ENCODE measurements around the gene TMEM132D. TPM values are rescaled to one million over a fixed set of nuclear protein-coding genes. Genes with fewer than 3 reads are reported as not detected.

Gene TMEM132D
- total and polyA plus RNA-seq, 2 donors (not counting 3 experiments of a cell fraction or from before 2014, with no cell fraction given), result not detected

DNA sequence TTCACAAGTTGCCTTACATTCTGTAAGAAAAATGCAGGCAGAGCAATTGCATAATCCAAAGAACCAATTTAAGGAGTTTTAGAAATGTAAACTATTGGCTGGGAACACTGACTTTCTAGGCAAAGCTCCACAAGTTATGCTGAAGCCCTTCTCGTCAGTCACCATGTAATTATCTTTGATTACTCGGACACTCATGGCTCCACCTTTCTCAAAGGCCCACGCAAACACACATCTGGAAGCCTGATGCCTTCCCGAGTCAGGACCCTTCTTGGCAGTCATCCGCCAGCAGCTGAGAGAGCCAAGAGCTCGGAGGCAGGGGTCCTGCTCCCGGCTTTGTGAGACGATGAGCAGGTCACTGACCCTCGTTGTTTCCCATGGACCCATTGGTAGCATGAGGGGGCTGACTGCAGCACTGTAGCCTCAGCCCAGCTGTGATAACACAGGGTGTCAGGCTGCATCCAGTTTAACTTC lies 202.2 kb downstream of the TMEM132D start:
- H3K4me1 ChIP-seq (ENCODE audit: control insufficient read depth, extremely low read depth, insufficient read depth, low read length), result no peaks in the 10 kb centered on the region
- H2AFZ ChIP-seq (ENCODE audit: low read depth, low read length), result no peak overlapping the region
- DNase-seq (ENCODE audit: low read depth, low spot score), result no peak
- no TSS peak for BruUV-seq (replicated peaks)
- no peak for TF ChIP-seq EZH2 (IDR thresholded peaks at IDR 0.05; ENCODE audit: borderline replicate concordance, low read depth, low read length, severe bottlenecking)
- TF ChIP-seq JUN (IDR thresholded peaks at IDR 0.05; ENCODE audit: borderline replicate concordance, insufficient read depth, insufficient read length, low read depth), result no peak
- intact Hi-C loops (cut with micrococcal nuclease), result no loop called here
- no peak overlapping the region for H3K4me2 ChIP-seq (ENCODE audit: insufficient read depth, low read length)
- dilution Hi-C loops (cut with MboI; ENCODE audit: extremely low pct_ligation_motif_present, low sequenced_read_pairs), result no loop called here
- H4K20me1 ChIP-seq (replicated peaks; ENCODE audit: control insufficient read depth, extremely low read depth, insufficient read depth, low read length), result no peaks in the 10 kb centered on the region
- H3K79me2 ChIP-seq (ENCODE audit: control insufficient read depth, insufficient read depth, low read length), result no peaks in the 10 kb centered on the region
- CTCF ChIA-PET, result no interaction called here
- H3K9me1 ChIP-seq (replicated peaks; ENCODE audit: control insufficient read depth, extremely low read depth, insufficient read depth, low read length), result no peaks in the 10 kb centered on the region
- H3K27ac ChIP-seq (ENCODE audit: insufficient read depth, low read depth, low read length), result no peak overlapping the region
- no peaks in the 10 kb centered on the region for H3K36me3 ChIP-seq (ENCODE audit: control insufficient read depth in 2 of 2, extremely low read depth in 1 of 2, insufficient read depth in 2 of 2, low read length in 2 of 2)
- POLR2A ChIA-PET, result no interaction called here
- no peaks in the 10 kb centered on the region for H3K27me3 ChIP-seq (ENCODE audit: control insufficient read depth in 2 of 2, insufficient read depth in 2 of 2, low read length in 2 of 2)
- no peak for FAIRE-seq
- H3K4me3 ChIP-seq (replicated peaks in 1 of 3; ENCODE audit: insufficient read depth in 1 of 3, low read depth in 1 of 3, low read length in 3 of 3), result no peak overlapping the region
- peaks cover 5% of the 10 kb centered on the region for H3K9me3 ChIP-seq (replicated peaks; ENCODE audit: control insufficient read depth, insufficient read depth, low read length)
- H3K9ac ChIP-seq (replicated peaks; ENCODE audit: extremely low read depth, insufficient read depth, low read length), result no peak overlapping the region

DNA sequence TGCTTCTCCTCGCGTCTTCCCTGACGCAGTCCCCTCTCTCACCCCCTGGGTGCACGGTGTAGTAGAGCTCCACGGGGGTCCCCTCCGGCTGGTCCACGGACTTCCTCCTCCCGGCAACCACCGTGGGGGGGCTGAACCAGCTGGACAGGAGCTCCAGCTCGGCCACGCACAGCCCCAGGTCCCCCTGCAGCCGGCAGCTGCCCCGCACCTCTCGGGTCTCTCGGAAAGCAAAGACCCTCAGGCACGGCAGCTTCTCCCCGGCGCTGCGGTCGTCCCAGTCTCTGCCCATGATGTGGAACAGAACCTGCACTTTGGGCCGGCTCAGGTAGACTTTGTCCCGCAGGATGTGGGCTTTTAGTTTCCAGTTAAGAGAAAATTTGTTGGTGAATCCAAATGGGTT lies 203.8 kb downstream of the TMEM132D start:
- intact Hi-C loops (cut with micrococcal nuclease), result no loop called here
- Histone ChIP-seq H3K79me2 (ENCODE audit: control insufficient read depth, insufficient read depth, low read length) (no peaks in the 10 kb centered on the region), H3K4me2 (ENCODE audit: insufficient read depth, low read length) (no peak overlapping the region), H3K4me3 (replicated peaks in 1 of 3; ENCODE audit: insufficient read depth in 1 of 3, low read depth in 1 of 3, low read length in 3 of 3) (no peak overlapping the region), H3K27ac (ENCODE audit: insufficient read depth, low read depth, low read length) (no peak overlapping the region), H3K9me3 (replicated peaks; ENCODE audit: control insufficient read depth, insufficient read depth, low read length) (peaks cover 5% of the 10 kb centered on the region), H3K27me3 (ENCODE audit: control insufficient read depth in 2 of 2, insufficient read depth in 2 of 2, low read length in 2 of 2) (no peaks in the 10 kb centered on the region), H3K9ac (replicated peaks; ENCODE audit: extremely low read depth, insufficient read depth, low read length) (no peak overlapping the region), H4K20me1 (replicated peaks; ENCODE audit: control insufficient read depth, extremely low read depth, insufficient read depth, low read length) (no peaks in the 10 kb centered on the region), H3K36me3 (ENCODE audit: control insufficient read depth in 2 of 2, extremely low read depth in 1 of 2, insufficient read depth in 2 of 2, low read length in 2 of 2) (no peaks in the 10 kb centered on the region), H2AFZ (ENCODE audit: low read depth, low read length) (no peak overlapping the region), H3K4me1 (ENCODE audit: control insufficient read depth, extremely low read depth, insufficient read depth, low read length) (no peaks in the 10 kb centered on the region), H3K9me1 (replicated peaks; ENCODE audit: control insufficient read depth, extremely low read depth, insufficient read depth, low read length) (no peaks in the 10 kb centered on the region)
- dilution Hi-C loops (cut with MboI; ENCODE audit: extremely low pct_ligation_motif_present, low sequenced_read_pairs), result no loop called here
- ChIA-PET CTCF (no interaction called here), POLR2A (no interaction called here)
- DNase-seq (ENCODE audit: low read depth, low spot score) (no peak), FAIRE-seq (no peak)
- BruUV-seq (replicated peaks), result no TSS peak
- TF ChIP-seq JUN (IDR thresholded peaks at IDR 0.05; ENCODE audit: borderline replicate concordance, insufficient read depth, insufficient read length, low read depth) (no peak), POLR2A (IDR thresholded peaks at IDR 0.05; ENCODE audit: low read depth, low read length) (no peak), POLR2AphosphoS5 (IDR thresholded peaks at IDR 0.05; ENCODE audit: insufficient read depth, low read depth, low read length) (no peak), MYC (IDR thresholded peaks at IDR 0.05; ENCODE audit: low read depth, low read length) (no peak), EZH2 (IDR thresholded peaks at IDR 0.05; ENCODE audit: borderline replicate concordance, low read depth, low read length, severe bottlenecking) (no peak), FOS (IDR thresholded peaks at IDR 0.05; ENCODE audit: borderline replicate concordance, insufficient read depth, low read length) (no peak), GATA2 (IDR thresholded peaks at IDR 0.05; ENCODE audit: insufficient read depth, insufficient read length, low read depth, low read length) (no peak)
- TF ChIP-seq, protein P1, sequence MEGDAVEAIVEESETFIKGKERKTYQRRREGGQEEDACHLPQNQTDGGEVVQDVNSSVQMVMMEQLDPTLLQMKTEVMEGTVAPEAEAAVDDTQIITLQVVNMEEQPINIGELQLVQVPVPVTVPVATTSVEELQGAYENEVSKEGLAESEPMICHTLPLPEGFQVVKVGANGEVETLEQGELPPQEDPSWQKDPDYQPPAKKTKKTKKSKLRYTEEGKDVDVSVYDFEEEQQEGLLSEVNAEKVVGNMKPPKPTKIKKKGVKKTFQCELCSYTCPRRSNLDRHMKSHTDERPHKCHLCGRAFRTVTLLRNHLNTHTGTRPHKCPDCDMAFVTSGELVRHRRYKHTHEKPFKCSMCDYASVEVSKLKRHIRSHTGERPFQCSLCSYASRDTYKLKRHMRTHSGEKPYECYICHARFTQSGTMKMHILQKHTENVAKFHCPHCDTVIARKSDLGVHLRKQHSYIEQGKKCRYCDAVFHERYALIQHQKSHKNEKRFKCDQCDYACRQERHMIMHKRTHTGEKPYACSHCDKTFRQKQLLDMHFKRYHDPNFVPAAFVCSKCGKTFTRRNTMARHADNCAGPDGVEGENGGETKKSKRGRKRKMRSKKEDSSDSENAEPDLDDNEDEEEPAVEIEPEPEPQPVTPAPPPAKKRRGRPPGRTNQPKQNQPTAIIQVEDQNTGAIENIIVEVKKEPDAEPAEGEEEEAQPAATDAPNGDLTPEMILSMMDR (IDR thresholded peaks at IDR 0.05; ENCODE audit: extremely low read depth in 1 of 2, insufficient read depth in 1 of 2, low read depth in 1 of 2, low read length in 2 of 2), result no peak
